HepG2 (cell line): Measurements from ENCODE around the gene GADD45GIP1. TPM values are rescaled to one million over a fixed set of nuclear protein-coding genes. Genes with fewer than 3 reads are reported as not detected.

ENCODE experiments used
- BORCS8-MEF2B ChIP-seq: sonication (generic); formaldehyde crosslinking; IDR thresholded peaks from 2 replicates; pipeline ENCODE4 v1.8.0; 2022; ENCODE audit warnings: mild to moderate bottlenecking, missing genetic modification reagents
- CHD4 ChIP-seq: fragments of 200-600 bp; sonication (generic); IDR thresholded peaks from 2 replicates; pipeline ENCODE4 v1.7.0; 2017; ENCODE audit warnings: mild to moderate bottlenecking, low read length, borderline replicate concordance
- ELF1 ChIP-seq: sonication (generic); formaldehyde crosslinking; IDR thresholded peaks from 2 replicates; pipeline ENCODE4 v1.4.0; 2020; ENCODE audit warnings: missing genetic modification reagents
- GFI1 ChIP-seq: sonication (generic); formaldehyde crosslinking; IDR thresholded peaks from 2 replicates; pipeline ENCODE4 v1.5.0; 2020; ENCODE audit warnings: missing genetic modification reagents, mild to moderate bottlenecking, borderline replicate concordance
- HIVEP1 ChIP-seq: sonication (generic); formaldehyde crosslinking; IDR thresholded peaks from 2 replicates; pipeline ENCODE4 v1.4.0; 2020; ENCODE audit warnings: mild to moderate bottlenecking, missing genetic modification reagents
- HNRNPL ChIP-seq: fragments of 200-400 bp; formaldehyde crosslinking; IDR thresholded peaks from 2 replicates; pipeline ENCODE4 v1.6.1; 2017; ENCODE audit warnings: mild to moderate bottlenecking, low read depth, low read length
- KLF6 ChIP-seq: IDR thresholded peaks from 2 replicates; pipeline ENCODE4 v1.8.0; 2016; ENCODE audit warnings: missing biosample characterization, missing genetic modification reagents
- MAFF ChIP-seq: IDR thresholded peaks from 2 replicates; pipeline ENCODE4 v1.6.1; 2011; ENCODE audit warnings: low read depth, low read length, improper control_type of control experiment
- MNT ChIP-seq: fragments of 450-650 bp; IDR thresholded peaks from 2 replicates; pipeline ENCODE4 v1.6.1; 2016
- NCOA2 ChIP-seq: sonication (generic); formaldehyde crosslinking; IDR thresholded peaks from 2 replicates; pipeline ENCODE4 v1.8.0; 2022; ENCODE audit warnings: inconsistent platforms
- NCOR1 ChIP-seq: fragments of 200-600 bp; sonication (generic); IDR thresholded peaks from 2 replicates; pipeline ENCODE4 v1.7.0; 2017; ENCODE audit warnings: antibody characterized with exemption, low read length, borderline replicate concordance
- RAD51 ChIP-seq: fragments of 450-650 bp; IDR thresholded peaks from 2 replicates; pipeline ENCODE4 v1.6.1; 2016; ENCODE audit warnings: borderline replicate concordance
- RORA ChIP-seq: sonication (generic); formaldehyde crosslinking; IDR thresholded peaks from 2 replicates; pipeline ENCODE4 v1.5.0; 2020; ENCODE audit warnings: mild to moderate bottlenecking, missing genetic modification reagents, moderate library complexity
- SIN3A ChIP-seq: IDR thresholded peaks from 2 replicates; pipeline ENCODE4 v1.6.1; 2011; ENCODE audit warnings: low read depth, mild to moderate bottlenecking, control low read depth, low read length, borderline replicate concordance
- SRSF1 ChIP-seq: fragments of 200-400 bp; formaldehyde crosslinking; optimal IDR thresholded peaks from 2 replicates; pipeline ENCODE3; 2017; ENCODE audit warnings: mild to moderate bottlenecking, low read depth, low read length, moderate library complexity
- TGIF2 ChIP-seq: IDR thresholded peaks from 2 replicates; pipeline ENCODE4 v1.6.1; 2016; ENCODE audit warnings: control low read depth, missing compliant biosample characterization
- ZFP36 ChIP-seq: fragments of 150-350 bp; IDR thresholded peaks from 2 replicates; pipeline ENCODE4 v1.6.1; 2018; ENCODE audit warnings: borderline replicate concordance, low read length, low read depth; ENCODE audit not compliant: partially characterized antibody
- ZNF253 ChIP-seq: sonication (generic); formaldehyde crosslinking; IDR thresholded peaks from 2 replicates; pipeline ENCODE4 v1.8.0; 2022; ENCODE audit warnings: mild to moderate bottlenecking, missing genetic modification reagents, borderline replicate concordance
- ZNF282 ChIP-seq: fragments of 450-650 bp; IDR thresholded peaks from 2 replicates; pipeline ENCODE4 v1.6.1; 2018; ENCODE audit not compliant: partially characterized antibody
- ZNF441 ChIP-seq: sonication (generic); formaldehyde crosslinking; IDR thresholded peaks from 2 replicates; pipeline ENCODE4 v1.7.0; 2021; ENCODE audit warnings: missing genetic modification reagents, borderline replicate concordance
- ZNF766 ChIP-seq: sonication (generic); formaldehyde crosslinking; IDR thresholded peaks from 2 replicates; pipeline ENCODE4 v1.5.0; 2020; ENCODE audit warnings: missing genetic modification reagents, borderline replicate concordance
- ZNF777 ChIP-seq: sonication (generic); formaldehyde crosslinking; IDR thresholded peaks from 2 replicates; pipeline ENCODE4 v1.4.0; 2020; ENCODE audit warnings: missing genetic modification reagents
- polyA plus RNA-seq, 8 experiments: library from polyadenylated mRNA; depleted of rRNA in 3 of 8; stranded (reverse) in 7 of 8; unstranded in 1 of 8; fragments of >200 nt; fragmentation: Illumina TruSeq in 4 of 8; extraction: Trizol in 4 of 8; gene quantifications; 2 replicates each; pipeline versions ENCODE4 v1.2.1 to v1.2.3, GENCODE V29; 2011 to 2016; ENCODE audit warnings: low read depth in 4 of 8, missing spikeins in 1 of 8, mixed read lengths in 1 of 8; ENCODE audit not compliant: insufficient read depth in 1 of 8
- total RNA-seq, 5 experiments: library from RNA; depleted of rRNA; stranded (reverse); fragments of >200 nt; fragmentation: Illumina TruSeq; extraction: Trizol; gene quantifications; 2 replicates each; pipeline ENCODE4 v1.2.3, GENCODE V29; 2016; ENCODE audit warnings: low read depth in 1 of 5
- TF ChIP-seq, protein P1 (sequence below): sonication (generic); formaldehyde crosslinking; IDR thresholded peaks from 2 replicates; pipeline ENCODE4 v1.8.0; 2022; ENCODE audit warnings: mild to moderate bottlenecking, missing genetic modification reagents
- TF ChIP-seq, protein P2 (sequence below): sonication (generic); formaldehyde crosslinking; IDR thresholded peaks from 2 replicates; pipeline ENCODE4 v1.8.0; 2022; ENCODE audit warnings: mild to moderate bottlenecking, missing genetic modification reagents, moderate library complexity
- TF ChIP-seq, protein P3 (sequence below), 2 experiments: sonication (generic) in 1 of 2; formaldehyde crosslinking in 1 of 2; IDR thresholded peaks; 2 replicates each; pipeline versions ENCODE4 v1.5.1 to v1.6.1; 2011 to 2020; ENCODE audit warnings: borderline replicate concordance in 1 of 2, low read depth in 1 of 2, low read length in 1 of 2, mild to moderate bottlenecking in 1 of 2, missing genetic modification reagents in 1 of 2, moderate library complexity in 1 of 2

GADD45GIP1 gene
- total and polyA plus RNA-seq, 2 of the 13 experiments (the other 11 are each of a cell fraction or from before 2014, with no cell fraction given) = 24.6 to 30.7 TPM

- TF ChIP-seq NCOR1 (no peak), ZNF441 (no peak; the same call in 1 of the 2 replicates), RORA (CRISPR knock-in tag) (no peak), KLF6 (no peak; the same call in 1 of the 2 replicates), MNT (no peak), RAD51 (no peak), SRSF1 (peak; percentile 92), ZNF253 (0 out of 2 replicates have a peak, but pooled peaks have one; percentile 77), SIN3A (peak; percentile 87; the same call in 1 of the 2 replicates), ZNF282 (no peak), NCOA2 (CRISPR knock-in tag) (0 out of 2 replicates have a peak, but pooled peaks have one; percentile 38), BORCS8-MEF2B (CRISPR knock-in tag) (peak; percentile 71), ELF1 (CRISPR knock-in tag) (peak; percentile 82), GFI1 (no peak), HIVEP1 (peak; percentile 36; the same call in 1 of the 2 replicates), HNRNPL (no peak), ZNF777 (no peak), TGIF2 (CRISPR knock-in tag) (no peak), ZFP36 (no peak), ZNF766 (CRISPR knock-in tag) (no peak), CHD4 (no peak), MAFF (no peak)
- TF ChIP-seq, protein P1, sequence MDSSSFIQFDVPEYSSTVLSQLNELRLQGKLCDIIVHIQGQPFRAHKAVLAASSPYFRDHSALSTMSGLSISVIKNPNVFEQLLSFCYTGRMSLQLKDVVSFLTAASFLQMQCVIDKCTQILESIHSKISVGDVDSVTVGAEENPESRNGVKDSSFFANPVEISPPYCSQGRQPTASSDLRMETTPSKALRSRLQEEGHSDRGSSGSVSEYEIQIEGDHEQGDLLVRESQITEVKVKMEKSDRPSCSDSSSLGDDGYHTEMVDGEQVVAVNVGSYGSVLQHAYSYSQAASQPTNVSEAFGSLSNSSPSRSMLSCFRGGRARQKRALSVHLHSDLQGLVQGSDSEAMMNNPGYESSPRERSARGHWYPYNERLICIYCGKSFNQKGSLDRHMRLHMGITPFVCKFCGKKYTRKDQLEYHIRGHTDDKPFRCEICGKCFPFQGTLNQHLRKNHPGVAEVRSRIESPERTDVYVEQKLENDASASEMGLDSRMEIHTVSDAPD (CRISPR knock-in tag) = 0 out of 2 replicates have a peak, but pooled peaks have one; percentile 43
- TF ChIP-seq, protein P2, sequence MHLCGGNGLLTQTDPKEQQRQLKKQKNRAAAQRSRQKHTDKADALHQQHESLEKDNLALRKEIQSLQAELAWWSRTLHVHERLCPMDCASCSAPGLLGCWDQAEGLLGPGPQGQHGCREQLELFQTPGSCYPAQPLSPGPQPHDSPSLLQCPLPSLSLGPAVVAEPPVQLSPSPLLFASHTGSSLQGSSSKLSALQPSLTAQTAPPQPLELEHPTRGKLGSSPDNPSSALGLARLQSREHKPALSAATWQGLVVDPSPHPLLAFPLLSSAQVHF (CRISPR knock-in tag) = no peak
- TF ChIP-seq, protein P3, sequence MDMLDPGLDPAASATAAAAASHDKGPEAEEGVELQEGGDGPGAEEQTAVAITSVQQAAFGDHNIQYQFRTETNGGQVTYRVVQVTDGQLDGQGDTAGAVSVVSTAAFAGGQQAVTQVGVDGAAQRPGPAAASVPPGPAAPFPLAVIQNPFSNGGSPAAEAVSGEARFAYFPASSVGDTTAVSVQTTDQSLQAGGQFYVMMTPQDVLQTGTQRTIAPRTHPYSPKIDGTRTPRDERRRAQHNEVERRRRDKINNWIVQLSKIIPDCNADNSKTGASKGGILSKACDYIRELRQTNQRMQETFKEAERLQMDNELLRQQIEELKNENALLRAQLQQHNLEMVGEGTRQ (IDR thresholded peaks at IDR 0.05; ENCODE audit: low read depth, low read length) = no peak
- TF ChIP-seq, protein P3 (CRISPR knock-in tag; IDR thresholded peaks at IDR 0.05; ENCODE audit: borderline replicate concordance) = peak; percentile 46; the same call in 1 of the 2 replicates
Measured at GRCh38 chr19:12933287-12934072, 23.5 kb downstream of the GADD45GIP1 start, which contains the start of gene FARSA (continued).
